H1 (cell line): ENCODE results near the gene ELP4. TPM values are rescaled to one million over a fixed set of nuclear protein-coding genes. Genes with fewer than 3 reads are reported as not detected.

Experiments
- CTCF ChIA-PET: fragments of 300-600 bp; sonication (Branson Sonifier 250); formaldehyde crosslinking; loops from one replicate; lab custom pipeline; 2021; ENCODE audit not compliant: partially characterized antibody; lab: Charles Lee
- POLR2A ChIA-PET: fragments of 300-600 bp; sonication (Branson Sonifier 250); formaldehyde crosslinking; loops from one replicate; lab custom pipeline; 2021; ENCODE audit warnings: inconsistent platforms; ENCODE audit not compliant: partially characterized antibody; lab: Charles Lee
- DNase-seq, 2 experiments: peaks; one replicate each; pipeline versions ENCODE4 v3.0.0 to v3.0.0-alpha.2; 2010 to 2022; ENCODE audit warnings: low spot score in 2 of 2, low read depth in 1 of 2, mixed read lengths in 1 of 2
- FAIRE-seq: peaks from 2 replicates; lab custom pipeline; 2011; peaks lifted over from hg19 to GRCh38; lab: Jason Lieb, UNC
- H2AFZ ChIP-seq: 2 replicates; pipeline ENCODE4 v1.8.1; 2012; ENCODE audit warnings: low read length, inconsistent platforms
- H2AK5ac ChIP-seq: 2 replicates; pipeline ENCODE4 v1.6.1; 2013; ENCODE audit warnings: low read depth, low read length
- H2BK120ac ChIP-seq: replicated peaks from 2 replicates; pipeline ENCODE3; 2013; ENCODE audit warnings: low read depth, low read length, inconsistent platforms
- H2BK12ac ChIP-seq: 2 replicates; pipeline ENCODE4 v1.6.1; 2013; ENCODE audit warnings: low read depth, low read length
- H2BK15ac ChIP-seq: 2 replicates; pipeline ENCODE4 v1.6.1; 2013; ENCODE audit warnings: low read length
- H2BK20ac ChIP-seq: 2 replicates; pipeline ENCODE4 v1.6.1; 2013; ENCODE audit warnings: low read length
- H2BK5ac ChIP-seq: 2 replicates; pipeline ENCODE4 v1.6.1; 2013; ENCODE audit warnings: low read depth, low read length
- H3K14ac ChIP-seq: 2 replicates; pipeline ENCODE4 v1.6.1; 2013; ENCODE audit warnings: inconsistent platforms; ENCODE audit not compliant: insufficient read length
- H3K18ac ChIP-seq: 2 replicates; pipeline ENCODE4 v1.6.1; 2013; ENCODE audit warnings: low read length; ENCODE audit errors: extremely low read depth
- H3K23ac ChIP-seq: 2 replicates; pipeline ENCODE4 v1.6.1; 2013; ENCODE audit warnings: inconsistent platforms; ENCODE audit not compliant: insufficient read length
- H3K23me2 ChIP-seq: 2 replicates; pipeline ENCODE4 v1.6.1; 2013; ENCODE audit warnings: low read depth, low read length
- H3K27ac ChIP-seq: 2 replicates; pipeline ENCODE4 v1.6.1; 2011; ENCODE audit warnings: low read depth, low read length, inconsistent platforms
- H3K27me3 ChIP-seq, 4 experiments: replicated peaks in 1 of 4; 1 replicate in 1 of 4; 2 replicates in 3 of 4; pipeline versions ENCODE4 v1.6.1 to v1.8.1; 2011 to 2013; ENCODE audit warnings: low read length in 3 of 4, mild to moderate bottlenecking in 3 of 4, inconsistent platforms in 2 of 4, mixed read lengths in 2 of 4, moderate library complexity in 1 of 4; ENCODE audit not compliant: control insufficient read depth in 3 of 4, insufficient read depth in 3 of 4; ENCODE audit errors: extremely low read depth in 1 of 4
- H3K36me3 ChIP-seq, 4 experiments: 2 replicates each; pipeline versions ENCODE4 v1.6.1 to v1.8.1; 2011 to 2013; ENCODE audit warnings: mild to moderate bottlenecking in 4 of 4, low read length in 3 of 4, moderate library complexity in 2 of 4, control low read depth in 1 of 4, inconsistent platforms in 1 of 4; ENCODE audit not compliant: insufficient read depth in 4 of 4, control insufficient read depth in 2 of 4
- H3K4ac ChIP-seq: replicated peaks from 2 replicates; pipeline ENCODE3; 2013; ENCODE audit warnings: low read length, low read depth, mixed read lengths, inconsistent platforms; ENCODE audit not compliant: insufficient read length
- H3K4me1 ChIP-seq, 4 experiments: replicated peaks in 1 of 4; 1 replicate in 1 of 4; 2 replicates in 3 of 4; pipeline versions ENCODE4 v1.6.1 to v1.8.1; 2011 to 2013; ENCODE audit warnings: low read length in 3 of 4, inconsistent platforms in 2 of 4, mixed read lengths in 1 of 4; ENCODE audit not compliant: insufficient read depth in 4 of 4, control insufficient read depth in 3 of 4
- H3K4me2 ChIP-seq, 2 experiments: 2 replicates each; pipeline versions ENCODE4 v1.6.1 to v1.8.1; 2011 to 2013; ENCODE audit warnings: low read depth in 2 of 2, low read length in 2 of 2, control low read depth in 1 of 2, inconsistent platforms in 1 of 2, mild to moderate bottlenecking in 1 of 2; ENCODE audit not compliant: insufficient read depth in 1 of 2
- H3K4me3 ChIP-seq, 4 experiments: fragments of 200-600, 300-600 bp in 1 of 4; sonication (generic), shearing (Covaris generic), sonication (Bioruptor Twin) in 1 of 4; 2 replicates each; pipeline versions ENCODE4 v1.5.1 to v1.8.1; 2011 to 2016; ENCODE audit warnings: low read length in 4 of 4, low read depth in 3 of 4, control low read depth in 2 of 4, inconsistent platforms in 2 of 4, mild to moderate bottlenecking in 2 of 4, mixed read lengths in 1 of 4, moderate library complexity in 1 of 4; ENCODE audit not compliant: insufficient read depth in 2 of 4; ENCODE audit errors: extremely low read depth in 1 of 4
- H3K56ac ChIP-seq: replicated peaks from 2 replicates; pipeline ENCODE3; 2013; ENCODE audit warnings: low read depth, mild to moderate bottlenecking, mixed read lengths, low read length, inconsistent platforms; ENCODE audit not compliant: insufficient read length
- H3K79me1 ChIP-seq: 2 replicates; pipeline ENCODE4 v1.6.1; 2013; ENCODE audit warnings: low read depth, low read length, control low read depth
- H3K79me2 ChIP-seq, 2 experiments: 2 replicates each; pipeline versions ENCODE4 v1.6.1 to v1.8.1; 2012 to 2013; ENCODE audit warnings: low read length in 2 of 2, mild to moderate bottlenecking in 2 of 2, inconsistent platforms in 1 of 2; ENCODE audit not compliant: insufficient read depth in 2 of 2, control insufficient read depth in 1 of 2
- H3K9ac ChIP-seq, 4 experiments: replicated peaks in 1 of 4; 1 replicate in 1 of 4; 2 replicates in 3 of 4; pipeline versions ENCODE4 v1.6.1 to v1.8.1; 2011 to 2013; ENCODE audit warnings: low read depth in 3 of 4, low read length in 3 of 4, control low read depth in 2 of 4, mild to moderate bottlenecking in 2 of 4, moderate library complexity in 2 of 4, inconsistent platforms in 1 of 4; ENCODE audit errors: extremely low read depth in 1 of 4
- H3K9me3 ChIP-seq, 2 experiments: 2 replicates each; pipeline versions ENCODE4 v1.6.1 to v1.8.1; 2012 to 2013; ENCODE audit warnings: mild to moderate bottlenecking in 2 of 2, moderate library complexity in 2 of 2, control low read depth in 1 of 2, inconsistent platforms in 1 of 2, low read depth in 1 of 2, low read length in 1 of 2, mixed read lengths in 1 of 2; ENCODE audit not compliant: insufficient read depth in 2 of 2
- H4K20me1 ChIP-seq, 2 experiments: replicated peaks in 1 of 2; 2 replicates each; pipeline versions ENCODE3 to v1.8.1; 2011 to 2013; ENCODE audit warnings: inconsistent platforms in 2 of 2, low read length in 2 of 2, mild to moderate bottlenecking in 1 of 2; ENCODE audit not compliant: insufficient read depth in 2 of 2, control insufficient read depth in 1 of 2
- H4K5ac ChIP-seq: 2 replicates; pipeline ENCODE4 v1.6.1; 2013; ENCODE audit warnings: low read length, low read depth, mixed read lengths, inconsistent platforms; ENCODE audit not compliant: insufficient read length
- H4K8ac ChIP-seq: 2 replicates; pipeline ENCODE4 v1.8.0; 2013; ENCODE audit warnings: mild to moderate bottlenecking, moderate library complexity, low read length, inconsistent platforms; ENCODE audit not compliant: insufficient read depth; ENCODE audit errors: extremely low read depth
- H4K91ac ChIP-seq: replicated peaks from 2 replicates; pipeline ENCODE3; 2013; ENCODE audit warnings: low read length, mixed read lengths, inconsistent platforms; ENCODE audit not compliant: insufficient read length
- ATF2 ChIP-seq: IDR thresholded peaks from 2 replicates; pipeline ENCODE4 v1.6.1; 2012; ENCODE audit warnings: low read length, inconsistent platforms
- EP300 ChIP-seq, 2 experiments: IDR thresholded peaks; 1 replicate in 1 of 2; 2 replicates in 1 of 2; pipeline ENCODE4 v1.6.1; 2011 to 2012; ENCODE audit warnings: low read depth in 2 of 2, low read length in 2 of 2, mild to moderate bottlenecking in 2 of 2, borderline replicate concordance in 1 of 2, inconsistent platforms in 1 of 2, moderate library complexity in 1 of 2
- SIX5 ChIP-seq: IDR thresholded peaks from 2 replicates; pipeline ENCODE4 v1.6.1; 2011; ENCODE audit warnings: mild to moderate bottlenecking, low read depth, low read length
- WGBS, 2 experiments: shearing (Covaris generic) in 1 of 2; methylation state at CpG; one replicate each; pipeline versions ENCODE4 v1.1.6 to v1.1.7; 2013 to 2015; ENCODE audit warnings: low lambda C conversion rate in 2 of 2, mixed read lengths in 2 of 2, inconsistent platforms in 1 of 2, low coverage in 1 of 2, missing lambda C conversion rate in 1 of 2; ENCODE audit not compliant: insufficient replicate concordance in 2 of 2, insufficient coverage in 1 of 2, insufficient read length in 1 of 2; ENCODE audit errors: extremely low coverage in 1 of 2, missing lambda C conversion rate in 1 of 2; 5-methylcytosine and 5-hydroxymethylcytosine counted together
- polyA plus RNA-seq, 7 experiments: library from polyadenylated mRNA; depleted of rRNA in 3 of 7; stranded (reverse) in 5 of 7; unstranded in 2 of 7; fragments of >200 nt in 5 of 7; fragments of 200-250 nt in 2 of 7; gene quantifications; 1 replicate in 5 of 7; 2 replicates in 1 of 7; 4 replicates in 1 of 7; pipeline versions ENCODE4 v1.2.1 to v1.2.3, GENCODE V29; 2011 to 2013; ENCODE audit warnings: missing spikeins in 2 of 7, mixed read lengths in 2 of 7
- total RNA-seq: library from RNA; stranded (reverse); fragmentation: NEBNext Ultra II Directional; extraction: Animal tissue kit (Norgen Biotek cat#: 25700); gene quantifications from 2 replicates; pipeline ENCODE4 v1.2.1, GENCODE V29; 2021

ELP4 gene
- total and polyA plus RNA-seq, 2 of the 8 experiments (the other 6 are each of a cell fraction or from before 2014, with no cell fraction given) = 14.0 to 18.6 TPM

- 88% methylated on average over 3 of the region's 3 CpGs; no CpG with 5 or more reads in 1 of the 2 experiments for WGBS, 2 experiments
- no peak overlapping the region for H3K4ac ChIP-seq
- no peak overlapping the region for H2BK120ac ChIP-seq
- no peaks in the 10 kb centered on the region for H3K79me1 ChIP-seq
- no peak overlapping the region for H4K91ac ChIP-seq
- H4K5ac ChIP-seq = no peak overlapping the region
- no peak overlapping the region for H3K9ac ChIP-seq
- H2BK20ac ChIP-seq = no peak overlapping the region
- no peak overlapping the region for H4K8ac ChIP-seq
- no peaks in the 10 kb centered on the region for H3K9me3 ChIP-seq
- FAIRE-seq (no peak), DNase-seq (no peak)
- no peak overlapping the region for H3K4me3 ChIP-seq
- H2BK12ac ChIP-seq = no peak overlapping the region
- H2BK5ac ChIP-seq = no peak overlapping the region
- H2AFZ ChIP-seq = no peak overlapping the region
- H2AK5ac ChIP-seq = no peak overlapping the region
- no peak overlapping the region for H3K4me2 ChIP-seq
- peak overlapping the region; percentile 52 for H3K23ac ChIP-seq
- H3K4me1 ChIP-seq = no peaks in the 10 kb centered on the region
- H3K27me3 ChIP-seq = no peaks in the 10 kb centered on the region
- H3K18ac ChIP-seq = no peak overlapping the region
- POLR2A ChIA-PET = no interaction called here
- H4K20me1 ChIP-seq = no peaks in the 10 kb centered on the region
- no peak overlapping the region for H3K56ac ChIP-seq
- H3K27ac ChIP-seq = no peak overlapping the region
- H3K14ac ChIP-seq = no peak overlapping the region
- no peak overlapping the region for H2BK15ac ChIP-seq
- H3K79me2 ChIP-seq = no peaks in the 10 kb centered on the region
- no peaks in the 10 kb centered on the region; the same call in 1 of the 2 replicates for H3K23me2 ChIP-seq
- CTCF ChIA-PET = interaction anchor here (0.8 kb wide), 1 partner anchor 10 kb away, joined by 3 read pairs; no protein-coding TSS in a partner anchor
- no peaks in the 10 kb centered on the region for H3K36me3 ChIP-seq
- TF ChIP-seq SIX5 (no peak), ATF2 (no peak), EP300 (IDR thresholded peaks at IDR 0.05; ENCODE audit: borderline replicate concordance in 1 of 2, low read depth in 2 of 2, low read length in 2 of 2) (no peak)
These were observed 247.8 kb downstream of the ELP4 start for GRCh38 chr11:31757260-31757835.
